GM12891 (cell line): ENCODE results near the gene RETN.

Experiments used
- DNase-seq: peaks from one replicate; pipeline ENCODE4 v3.0.0; 2011; ENCODE audit warnings: low spot score; ENCODE audit not compliant: insufficient read length
- FAIRE-seq: peaks from 2 replicates; lab custom pipeline; 2011; peaks lifted over from hg19 to GRCh38; lab: Jason Lieb, UNC
- PAX5 ChIP-seq: IDR thresholded peaks from 2 replicates; pipeline ENCODE4 v1.6.1; 2011; ENCODE audit warnings: low read length, moderate library complexity, mild to moderate bottlenecking; ENCODE audit not compliant: insufficient read depth, severe bottlenecking
- POLR2A ChIP-seq: IDR thresholded peaks from 2 replicates; pipeline ENCODE4 v1.6.1; 2011; ENCODE audit warnings: low read depth, low read length, control low read depth
- POLR2AphosphoS5 ChIP-seq: IDR thresholded peaks from 2 replicates; pipeline ENCODE4 v1.6.1; 2011; ENCODE audit warnings: low read depth, low read length, control low read depth
- POU2F2 ChIP-seq: IDR thresholded peaks from 2 replicates; pipeline ENCODE4 v1.6.1; 2011; ENCODE audit warnings: low read depth, mild to moderate bottlenecking, control low read depth, low read length, moderate library complexity
- SPI1 ChIP-seq: IDR thresholded peaks from 2 replicates; pipeline ENCODE4 v1.6.1; 2011; ENCODE audit warnings: low read depth, low read length, control low read depth
- TAF1 ChIP-seq: IDR thresholded peaks from 2 replicates; pipeline ENCODE4 v1.6.1; 2011; ENCODE audit warnings: low read depth, low read length, control low read depth

RETN gene

GRCh38 chr19:7628589-7629311 is 40.1 kb upstream of the RETN start:
- DNase-seq, result no peak
- TF ChIP-seq SPI1 (no peak), POLR2AphosphoS5 (no peak), PAX5 (no peak), TAF1 (no peak), POLR2A (no peak), POU2F2 (no peak)
- peak; percentile 56 for FAIRE-seq

DNA sequence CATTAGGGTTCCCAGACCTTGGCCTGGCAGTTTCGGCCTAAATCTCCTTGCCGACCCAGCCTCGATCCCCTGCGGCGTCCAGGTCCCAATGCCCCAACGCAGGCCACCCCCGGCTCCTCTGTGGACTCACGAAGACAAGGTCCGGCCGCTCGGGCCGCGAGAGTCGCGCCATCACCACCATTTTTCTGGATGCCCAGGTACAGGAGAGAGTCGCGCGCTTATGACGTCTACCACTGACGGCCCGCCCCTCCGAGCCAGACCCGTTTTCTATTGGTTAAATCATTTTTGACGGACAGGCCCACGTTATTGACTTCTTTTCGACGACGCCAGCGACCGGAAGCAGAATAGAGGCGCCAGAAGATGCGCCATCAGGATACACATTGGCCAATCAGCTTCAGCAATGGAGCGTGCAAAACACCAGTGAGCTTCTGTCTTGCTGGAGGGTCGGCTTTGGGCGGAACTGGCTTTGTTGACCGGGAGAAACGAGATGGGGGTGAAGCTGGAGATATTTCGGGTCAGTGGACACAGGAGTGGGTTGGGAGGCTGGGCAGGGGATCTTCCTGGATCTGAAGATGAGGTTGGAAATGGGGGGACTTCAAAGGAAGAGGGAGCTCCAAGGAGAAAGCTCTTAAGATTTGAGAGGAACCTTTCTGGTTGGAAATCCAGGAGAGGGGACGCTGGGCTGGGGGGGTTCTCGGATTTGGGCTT is 39.3 kb upstream of the RETN start, which contains the start of the genes PET100 and XAB2:
TSS of gene PET100 (plus strand) at position 447 of the 708 bp plus-strand sequence. CDS start at position 488, 41 bp downstream.
TSS of gene XAB2 (minus strand) at position 199 of the 708 bp plus-strand sequence. CDS start at position 181, 18 bp downstream.
- TF ChIP-seq SPI1 (0 out of 2 replicates have a peak, but pooled peaks have one; percentile 43), PAX5 (no peak), POLR2A (peak; percentile 51; the same call in 1 of the 2 replicates), POLR2AphosphoS5 (peak; percentile 70; the same call in 1 of the 2 replicates), POU2F2 (peak; percentile 36; the same call in 1 of the 2 replicates), TAF1 (peak; percentile 69; the same call in 1 of the 2 replicates)
- DNase-seq (peak; percentile 97), FAIRE-seq (peak; percentile 100)

DNA sequence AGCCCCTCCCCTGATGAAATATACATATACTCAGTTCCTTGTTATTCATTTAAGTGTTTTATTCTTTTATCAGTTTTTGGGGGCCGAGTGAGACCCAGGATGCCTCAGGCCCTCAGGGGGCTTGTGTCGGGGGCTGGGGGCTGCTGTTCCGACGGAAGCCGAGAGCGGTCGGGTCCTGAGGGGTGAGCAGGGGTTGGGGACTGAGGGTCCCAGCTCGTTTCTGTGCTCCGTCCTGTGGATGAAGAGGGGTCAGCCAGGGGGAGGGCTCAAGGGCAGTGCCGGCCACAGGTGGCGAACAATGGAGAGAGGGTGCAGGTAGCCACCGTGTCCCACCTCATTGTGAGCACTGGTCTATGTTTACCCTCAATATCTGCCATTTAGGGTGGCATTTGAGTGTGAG is 37.3 kb upstream of the RETN start:
- TF ChIP-seq PAX5, result no peak
- no peak for TF ChIP-seq TAF1
- TF ChIP-seq POU2F2, result no peak
- no peak for FAIRE-seq
- DNase-seq, result no peak

DNA sequence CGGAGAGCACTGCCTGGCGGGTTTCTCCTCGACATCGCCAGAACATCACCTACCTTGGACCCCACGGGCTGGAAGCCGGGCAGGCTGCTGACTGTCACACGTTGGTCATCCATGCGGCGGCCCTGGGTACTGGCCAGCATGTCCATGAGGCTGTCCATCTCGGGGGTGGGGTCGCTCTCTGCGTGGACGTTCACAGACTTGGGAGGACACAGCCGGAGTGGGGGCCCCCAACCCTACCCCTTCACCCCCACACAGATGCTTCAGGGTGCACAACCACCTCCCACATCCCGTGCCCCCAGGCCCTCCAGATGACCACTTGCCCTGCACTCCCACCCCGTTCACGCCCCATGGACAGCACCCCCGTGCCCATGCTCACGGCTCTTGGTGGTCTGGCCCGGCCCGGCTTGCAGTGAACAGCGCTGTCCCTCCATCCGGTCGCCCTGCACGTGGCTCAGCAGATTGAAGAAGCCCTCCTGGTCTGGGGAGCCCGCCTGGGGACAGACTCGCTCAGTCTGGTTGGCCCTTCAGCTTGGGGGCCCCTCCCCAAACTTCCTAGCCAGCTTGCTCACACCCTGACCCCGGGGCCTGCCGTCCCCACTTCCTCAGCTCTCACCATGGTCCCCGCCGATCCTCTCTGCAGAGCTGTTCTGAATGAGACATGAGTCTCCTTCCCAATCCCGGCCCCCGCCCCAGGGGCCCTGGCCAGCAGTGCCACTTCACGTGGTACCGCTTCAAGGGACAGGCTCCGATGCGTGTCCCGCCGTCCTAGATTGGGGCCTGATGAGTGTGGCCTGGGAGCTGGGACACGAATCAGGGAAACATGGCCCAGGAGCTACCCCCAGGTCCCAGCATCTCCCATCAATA is 36.3 kb upstream of the RETN start:
- DNase-seq (no peak), FAIRE-seq (no peak)
- no peak for TF ChIP-seq TAF1
- TF ChIP-seq SPI1, result no peak
- TF ChIP-seq POU2F2, result no peak
- no peak for TF ChIP-seq PAX5
- no peak for TF ChIP-seq POLR2AphosphoS5
- TF ChIP-seq POLR2A, result no peak

- no peak for DNase-seq
- no peak for FAIRE-seq
- no peak for TF ChIP-seq POLR2A
- TF ChIP-seq POLR2AphosphoS5, result 0 out of 2 replicates have a peak, but pooled peaks have one; percentile 33
Observed at GRCh38 chr19:7633698-7634097, 35.2 kb upstream of the RETN start, which contains the start of gene PCP2. Gene PCP2 (minus strand): TSS chr19:7633719. CDS start chr19:7633457, 262 bp downstream.

GRCh38 chr19:7635670-7636069 is 33.2 kb upstream of the RETN start:
- TF ChIP-seq SPI1, result no peak
- TF ChIP-seq PAX5, result no peak
- no peak for TF ChIP-seq TAF1
- no peak for TF ChIP-seq POU2F2
- TF ChIP-seq POLR2AphosphoS5, result no peak
- TF ChIP-seq POLR2A, result no peak
- no peak for FAIRE-seq
- DNase-seq, result no peak

DNA sequence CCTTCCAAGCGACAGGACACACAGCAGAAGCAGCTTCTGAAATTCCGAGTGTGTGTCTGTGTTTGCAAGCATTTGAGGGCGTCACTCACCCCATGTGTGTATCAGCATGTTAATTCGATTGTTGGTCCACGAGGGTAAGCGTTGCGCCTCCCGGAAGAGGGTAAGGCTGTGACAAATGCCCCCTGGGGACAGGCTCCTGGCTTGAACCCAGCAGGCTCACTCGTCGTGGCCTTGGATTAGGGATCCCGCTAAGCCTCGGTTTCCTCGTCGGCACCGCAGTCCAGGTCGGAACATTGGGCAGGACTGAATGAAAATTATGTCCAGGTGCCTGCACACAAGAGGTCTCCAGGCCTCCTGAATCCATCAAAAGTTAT is 32.5 kb upstream of the RETN start:
- TF ChIP-seq POLR2A (no peak), TAF1 (no peak), SPI1 (no peak)
- FAIRE-seq (peak; percentile 28), DNase-seq (no peak)

DNA sequence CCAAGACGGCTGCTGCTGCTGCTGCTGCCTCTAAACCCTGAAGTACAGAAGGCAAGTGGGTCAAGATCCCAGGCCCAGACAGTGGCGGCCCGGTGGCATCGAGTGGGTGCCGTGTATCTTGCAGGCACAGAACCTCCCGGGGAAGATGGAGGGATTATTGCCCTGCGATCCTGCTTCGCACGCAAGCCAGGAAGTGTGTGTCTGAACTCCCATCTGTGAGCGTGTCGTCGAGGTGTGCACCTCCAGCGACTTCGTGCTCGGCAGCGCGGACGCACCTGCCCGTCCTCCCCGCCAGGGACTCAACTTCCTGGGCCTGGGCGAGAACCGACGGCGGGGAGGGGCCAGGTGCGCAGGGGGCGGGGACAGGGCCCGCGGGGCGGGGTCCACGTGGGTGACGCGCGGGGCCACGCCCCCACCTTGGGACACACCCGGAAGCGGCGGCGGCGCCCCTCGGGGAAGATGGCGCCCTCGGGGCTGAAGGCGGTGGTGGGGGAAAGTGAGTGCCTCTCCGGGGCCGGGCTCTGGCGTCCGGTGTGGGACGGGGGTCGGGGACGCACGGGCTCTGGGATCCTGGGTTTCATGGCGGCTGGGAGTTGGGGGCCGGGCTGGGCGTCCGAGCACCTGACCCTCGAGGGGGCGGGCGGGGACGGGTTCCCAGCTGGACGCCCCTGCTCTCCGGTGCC is 32.0 kb upstream of the RETN start, which contains the start of gene STXBP2:
TSS of gene STXBP2 (plus strand) at position 420 of the 683 bp plus-strand sequence. CDS start at position 460, 40 bp downstream.
- DNase-seq, result peak; percentile 100
- peak; percentile 99 for FAIRE-seq
- TF ChIP-seq POLR2A (peak; percentile 82), POLR2AphosphoS5 (peak; percentile 74; the same call in 1 of the 2 replicates), TAF1 (peak; percentile 92), SPI1 (no peak)
